Subcutaneous abdominal adipose tissue (tissue), 5 donors: ENCODE results near the gene KLHL29.

Experiments used
- H3K27ac ChIP-seq: one replicate; pipeline ENCODE4 v1.7.0; 2013; ENCODE audit warnings: low read depth, mild to moderate bottlenecking, inconsistent platforms, low read length, moderate library complexity
- H3K27me3 ChIP-seq, 5 donors: one replicate each; pipeline ENCODE4 v1.7.0; 2013; ENCODE audit warnings: low read length in 5 of 5, inconsistent platforms in 1 of 5; ENCODE audit not compliant: control insufficient read depth in 5 of 5, insufficient read depth in 4 of 5
- H3K36me3 ChIP-seq, 5 donors: one replicate each; pipeline ENCODE4 v1.7.0; 2013; ENCODE audit warnings: low read length in 5 of 5; ENCODE audit not compliant: control insufficient read depth in 5 of 5, insufficient read depth in 5 of 5
- H3K4me1 ChIP-seq, 5 donors: one replicate each; pipeline ENCODE4 v1.7.0; 2013; ENCODE audit warnings: low read length in 5 of 5, mild to moderate bottlenecking in 3 of 5, moderate library complexity in 1 of 5; ENCODE audit not compliant: control insufficient read depth in 5 of 5, insufficient read depth in 5 of 5
- H3K4me3 ChIP-seq, 5 donors: one replicate each; pipeline ENCODE4 v1.7.0; 2013; ENCODE audit warnings: low read length in 5 of 5, low read depth in 1 of 5
- H3K9ac ChIP-seq, 5 donors: one replicate each; pipeline ENCODE4 v1.7.0; 2013; ENCODE audit warnings: low read length in 5 of 5, mild to moderate bottlenecking in 4 of 5, moderate library complexity in 3 of 5
- H3K9me3 ChIP-seq, 5 donors: one replicate each; pipeline ENCODE4 v1.7.0; 2013; ENCODE audit warnings: low read length in 5 of 5; ENCODE audit not compliant: control insufficient read depth in 5 of 5
- donor health status: healthy.
- donor health status: healthy.
- donor health status: healthy.
- donor health status: healthy.
- donor health status: healthy.

KLHL29 gene

GRCh38 chr2:23624378-23624777 lies 239.4 kb downstream of the KLHL29 start:
- Histone ChIP-seq H3K27me3 (no peaks in the 10 kb centered on the region), H3K27ac (no peak overlapping the region), H3K4me1 (peaks cover 0 to 6% (median 0%) of the 10 kb centered on the region in 5 donors), H3K9ac (no peak overlapping the region), H3K9me3 (peaks cover 0 to 10% (median 4%) of the 10 kb centered on the region in 5 donors), H3K4me3 (no peak overlapping the region), H3K36me3 (no peaks in the 10 kb centered on the region)

DNA sequence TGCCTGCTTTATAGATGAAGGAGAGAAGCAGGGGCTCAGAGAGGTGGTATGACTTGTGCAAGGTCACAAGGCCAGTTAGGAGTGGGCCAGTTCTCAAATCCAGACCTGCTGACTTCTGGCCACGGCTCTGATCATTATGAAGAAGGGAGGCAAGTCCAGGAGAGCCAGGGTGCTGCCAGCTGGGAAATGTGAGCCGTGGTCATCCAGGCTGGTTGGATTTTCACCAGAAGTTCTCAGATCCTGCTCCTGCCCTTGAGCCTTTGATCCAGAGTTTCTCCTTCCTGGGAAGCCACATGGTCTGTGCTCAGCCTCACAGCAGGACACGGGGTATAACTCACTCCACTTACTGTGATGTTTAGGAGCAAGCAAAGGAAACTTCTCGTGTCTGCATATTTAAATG lies 239.9 kb downstream of the KLHL29 start:
- Histone ChIP-seq H3K9me3 (peaks cover 0 to 10% (median 4%) of the 10 kb centered on the region in 5 donors), H3K36me3 (no peaks in the 10 kb centered on the region), H3K27ac (no peak overlapping the region), H3K27me3 (no peaks in the 10 kb centered on the region), H3K4me3 (no peak overlapping the region), H3K4me1 (peaks cover 0 to 6% (median 0%) of the 10 kb centered on the region in 5 donors), H3K9ac (no peak overlapping the region)

- Histone ChIP-seq H3K27ac (no peak overlapping the region), H3K9me3 (peaks cover 0 to 10% (median 4%) of the 10 kb centered on the region in 5 donors), H3K27me3 (no peaks in the 10 kb centered on the region), H3K4me1 (peaks cover 0 to 5% (median 0%) of the 10 kb centered on the region in 5 donors), H3K36me3 (no peaks in the 10 kb centered on the region), H3K4me3 (no peak overlapping the region), H3K9ac (no peak overlapping the region)
Observed at GRCh38 chr2:23625726-23626125, 240.7 kb downstream of the KLHL29 start.

DNA sequence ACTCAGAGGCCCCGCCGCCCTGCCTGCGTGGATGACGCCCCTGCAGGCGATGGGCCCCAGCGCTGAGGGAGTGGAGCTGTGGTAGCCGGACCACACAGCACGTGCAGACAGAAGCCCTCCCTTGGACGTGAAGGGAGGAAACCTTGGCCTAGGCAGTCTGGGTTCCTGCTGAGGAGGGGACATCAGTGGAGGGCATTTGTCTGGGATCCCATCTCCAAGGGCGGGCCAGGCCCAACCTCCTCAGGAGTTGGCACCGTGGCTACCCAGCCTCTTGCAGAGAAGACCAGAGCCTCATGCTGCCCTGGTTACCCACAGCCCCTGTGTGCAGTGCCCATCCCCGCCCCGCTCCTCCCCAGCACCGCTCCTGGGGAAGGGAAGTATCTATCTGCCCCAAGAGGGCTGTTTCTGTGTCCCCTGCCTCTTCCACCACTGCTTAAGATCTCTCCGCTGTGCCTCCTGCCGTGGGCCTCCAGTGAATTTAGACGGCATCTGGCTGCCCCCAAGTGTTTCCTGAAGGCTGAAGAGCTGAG lies 241.8 kb downstream of the KLHL29 start:
- Histone ChIP-seq H3K9me3 (peaks cover 0 to 10% (median 4%) of the 10 kb centered on the region in 5 donors), H3K27me3 (no peaks in the 10 kb centered on the region), H3K4me3 (no peak overlapping the region), H3K36me3 (no peaks in the 10 kb centered on the region), H3K9ac (no peak overlapping the region), H3K4me1 (no peaks in the 10 kb centered on the region), H3K27ac (no peak overlapping the region)

DNA sequence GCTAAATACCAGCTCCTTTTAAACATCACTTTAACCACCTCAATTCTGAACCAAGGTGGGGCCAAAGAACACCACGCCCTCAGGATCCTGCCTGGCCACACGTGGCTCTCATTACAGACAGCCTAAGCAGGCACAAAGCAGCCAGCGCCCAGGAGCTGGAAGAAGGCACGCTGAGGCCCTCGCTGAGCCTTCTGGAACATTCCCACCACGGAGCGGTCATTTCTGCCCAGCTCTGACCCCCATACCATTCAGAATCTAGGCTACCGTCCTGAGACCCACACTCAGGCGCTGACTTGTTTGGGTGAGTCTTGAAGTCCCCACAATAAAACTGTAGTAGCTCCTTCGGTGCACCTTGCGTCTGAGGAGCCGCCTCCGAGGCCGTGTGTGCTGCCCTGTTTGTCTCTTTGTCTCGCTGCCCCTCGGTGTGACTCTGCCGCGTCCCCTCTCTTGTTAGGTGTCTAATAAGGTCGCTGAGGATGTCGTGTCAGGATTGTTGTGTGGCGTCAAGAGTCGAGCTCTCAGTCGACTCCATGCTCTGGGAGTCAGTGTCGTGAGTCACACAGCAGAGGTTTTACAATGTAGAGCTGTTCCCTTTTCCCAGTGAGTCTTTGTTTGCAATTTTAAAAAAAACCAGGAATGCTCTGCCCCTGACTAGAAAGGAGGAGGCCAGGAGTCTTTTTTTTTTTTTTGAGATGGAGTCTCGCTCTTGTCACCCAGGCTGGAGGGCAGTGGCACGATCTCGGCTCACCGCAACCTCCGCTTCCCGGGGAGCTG lies 242.4 kb downstream of the KLHL29 start:
- no peaks in the 10 kb centered on the region for H3K36me3 ChIP-seq
- no peak overlapping the region for H3K9ac ChIP-seq
- H3K4me3 ChIP-seq = no peak overlapping the region
- peaks cover 0 to 10% (median 4%) of the 10 kb centered on the region in 5 donors for H3K9me3 ChIP-seq
- H3K27ac ChIP-seq = no peak overlapping the region
- no peaks in the 10 kb centered on the region for H3K27me3 ChIP-seq
- no peaks in the 10 kb centered on the region for H3K4me1 ChIP-seq

- Histone ChIP-seq H3K4me3 (no peak overlapping the region), H3K9me3 (peaks cover 0 to 5% (median 4%) of the 10 kb centered on the region in 5 donors), H3K36me3 (no peaks in the 10 kb centered on the region), H3K27me3 (no peaks in the 10 kb centered on the region), H3K4me1 (no peaks in the 10 kb centered on the region), H3K27ac (no peak overlapping the region), H3K9ac (no peak overlapping the region)
Observed at GRCh38 chr2:23628926-23629771, 244.2 kb downstream of the KLHL29 start.

DNA sequence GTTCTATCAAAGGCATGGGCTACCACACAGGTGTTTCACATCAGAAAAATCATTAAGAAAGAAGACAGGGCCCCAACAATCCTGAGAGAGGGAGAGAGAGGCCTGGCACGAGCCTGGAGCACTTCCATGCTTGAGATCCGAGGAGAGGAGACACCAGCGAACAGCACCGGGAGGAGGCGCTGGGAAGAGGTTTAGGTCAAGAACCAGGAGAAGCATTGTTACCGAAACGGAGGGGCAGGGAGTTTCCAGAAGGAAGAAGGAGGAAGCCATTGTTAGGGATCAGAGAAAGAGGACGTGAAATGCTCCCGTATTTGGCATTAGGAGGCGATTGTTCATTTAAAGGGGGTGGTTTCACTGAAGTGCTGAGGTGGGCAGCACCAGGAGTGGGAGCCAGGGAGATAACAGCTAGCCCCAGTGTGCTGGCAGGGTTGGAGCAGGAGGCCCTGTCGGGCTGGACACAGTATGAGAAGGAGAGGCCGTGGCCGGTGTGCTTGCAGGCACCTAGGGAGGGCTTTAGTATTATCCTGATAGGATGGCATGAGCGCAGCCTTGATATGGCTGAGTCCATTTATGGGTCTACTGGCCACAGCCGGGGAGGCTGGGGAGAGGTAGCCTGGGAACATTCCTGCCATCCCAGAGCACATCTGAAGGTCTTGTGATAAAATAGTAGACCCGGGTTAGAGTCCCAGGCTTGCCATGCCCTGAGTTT lies 244.9 kb downstream of the KLHL29 start:
- Histone ChIP-seq H3K27ac (no peak overlapping the region), H3K4me1 (no peaks in the 10 kb centered on the region), H3K36me3 (no peaks in the 10 kb centered on the region), H3K9ac (no peak overlapping the region), H3K27me3 (no peaks in the 10 kb centered on the region), H3K4me3 (no peak overlapping the region), H3K9me3 (no peaks in the 10 kb centered on the region)

DNA sequence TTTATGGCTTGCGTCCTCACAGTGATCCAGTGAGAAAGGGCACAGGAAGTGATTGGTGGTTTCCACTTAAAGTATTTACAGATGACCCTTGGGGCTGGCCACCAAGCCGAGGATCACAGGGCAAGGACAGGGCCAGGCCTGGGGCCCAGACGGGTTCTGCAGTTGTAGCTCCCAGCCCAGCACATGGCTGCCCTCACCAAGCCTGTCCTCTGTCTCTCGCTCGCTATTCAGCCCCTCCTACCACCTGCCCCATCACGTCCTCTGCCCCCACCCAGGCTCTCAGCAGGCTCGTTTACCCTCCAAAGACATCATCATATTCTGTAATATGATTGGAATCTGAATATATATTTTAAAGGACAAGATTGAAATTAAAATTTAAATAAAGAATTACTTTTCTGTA lies 246.0 kb downstream of the KLHL29 start:
- no peak overlapping the region for H3K9ac ChIP-seq
- no peaks in the 10 kb centered on the region for H3K36me3 ChIP-seq
- H3K27ac ChIP-seq = no peak overlapping the region
- no peaks in the 10 kb centered on the region for H3K4me1 ChIP-seq
- H3K4me3 ChIP-seq = no peak overlapping the region
- no peaks in the 10 kb centered on the region for H3K9me3 ChIP-seq
- no peaks in the 10 kb centered on the region for H3K27me3 ChIP-seq

DNA sequence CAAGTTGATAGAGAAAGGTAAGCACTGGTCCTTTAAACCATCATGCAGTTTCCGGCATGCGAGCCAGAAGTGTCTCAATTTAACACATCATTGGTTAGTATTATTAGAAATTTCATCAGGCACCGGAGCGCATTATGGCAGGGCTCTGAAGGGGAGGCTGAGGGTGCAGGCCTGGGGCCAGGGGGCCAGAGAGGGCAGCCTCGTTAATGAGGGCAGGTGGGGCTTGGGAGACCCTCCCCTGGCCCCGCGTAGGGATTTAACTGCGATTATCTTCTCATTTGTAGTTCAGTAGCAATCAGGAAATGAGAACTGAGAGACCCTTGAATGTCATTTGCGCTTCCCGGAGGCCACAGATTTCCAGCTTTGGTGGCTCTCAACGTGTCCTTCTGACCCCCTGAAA lies 246.4 kb downstream of the KLHL29 start:
- Histone ChIP-seq H3K9me3 (no peaks in the 10 kb centered on the region), H3K27ac (no peak overlapping the region), H3K27me3 (no peaks in the 10 kb centered on the region), H3K4me1 (peaks cover 0 to 3% (median under 1%) of the 10 kb centered on the region in 5 donors), H3K9ac (no peak overlapping the region), H3K4me3 (no peak overlapping the region), H3K36me3 (no peaks in the 10 kb centered on the region)
